Hepatocyte (in vitro differentiated cells): ENCODE data around the gene CIAO2B. TPM values are rescaled to one million over a fixed set of nuclear protein-coding genes. Genes with fewer than 3 reads are reported as not detected.
"Not testable (repeated sequence)": the region's sequence is repeated elsewhere in the genome, so short reads cannot be mapped to it uniquely, and the experiment has no call there.

Source experiments
- DNase-seq: peaks from one replicate; pipeline ENCODE4 v3.0.0-alpha.2; 2016; ENCODE audit warnings: low spot score
- H2AFZ ChIP-seq: fragments of 200-600 bp; sonication (generic); 2 replicates; pipeline ENCODE4 v1.6.0; 2016; ENCODE audit warnings: antibody characterized with exemption, mild to moderate bottlenecking
- H3K27ac ChIP-seq: fragments of 200-600 bp; sonication (generic); 2 replicates; pipeline ENCODE4 v1.5.1; 2016; ENCODE audit warnings: mild to moderate bottlenecking
- H3K27me3 ChIP-seq: fragments of 200-600 bp; sonication (generic); 2 replicates; pipeline ENCODE4 v1.6.1; 2016
- H3K36me3 ChIP-seq: fragments of 200-600 bp; sonication (generic); replicated peaks from 2 replicates; pipeline ENCODE4 v1.5.1; 2016; ENCODE audit warnings: low read depth; ENCODE audit not compliant: insufficient read depth
- H3K4me1 ChIP-seq: fragments of 200-600 bp; sonication (generic); 2 replicates; pipeline ENCODE4 v1.5.1; 2016; ENCODE audit warnings: mild to moderate bottlenecking, moderate library complexity; ENCODE audit not compliant: insufficient read depth
- H3K4me2 ChIP-seq: fragments of 200-600 bp; sonication (generic); 2 replicates; pipeline ENCODE4 v1.6.0; 2016
- H3K4me3 ChIP-seq: fragments of 200-600 bp; sonication (generic); 2 replicates; pipeline ENCODE4 v1.5.1; 2016; ENCODE audit warnings: mild to moderate bottlenecking
- H3K79me2 ChIP-seq: fragments of 200-600 bp; sonication (generic); 2 replicates; pipeline ENCODE4 v1.6.0; 2017; ENCODE audit warnings: mild to moderate bottlenecking
- H3K9me2 ChIP-seq: fragments of 200-600 bp; sonication (generic); replicated peaks from 2 replicates; pipeline ENCODE4 v1.6.0; 2017; ENCODE audit warnings: mild to moderate bottlenecking; ENCODE audit not compliant: insufficient read depth
- H3K9me3 ChIP-seq: fragments of 200-600 bp; sonication (generic); 2 replicates; pipeline ENCODE4 v1.5.1; 2016; ENCODE audit warnings: low read depth, mild to moderate bottlenecking
- H4K20me1 ChIP-seq: fragments of 200-600 bp; sonication (generic); 2 replicates; pipeline ENCODE4 v1.6.0; 2016; ENCODE audit warnings: mild to moderate bottlenecking; ENCODE audit not compliant: insufficient read depth, poor library complexity, severe bottlenecking
- CTCF ChIP-seq: fragments of 200-600 bp; sonication (generic); IDR thresholded peaks from 2 replicates; pipeline ENCODE4 v1.5.1; 2016; ENCODE audit warnings: antibody characterized with exemption, mild to moderate bottlenecking; ENCODE audit not compliant: poor library complexity
- EZH2 ChIP-seq: fragments of 200-600 bp; sonication (generic); IDR thresholded peaks from 2 replicates; pipeline ENCODE4 v1.6.1; 2016; ENCODE audit warnings: antibody characterized with exemption, mild to moderate bottlenecking, borderline replicate concordance
- EZH2phosphoT487 ChIP-seq: fragments of 200-600 bp; sonication (generic); IDR thresholded peaks from one replicate; pipeline ENCODE4 v1.6.1; 2018; ENCODE audit warnings: antibody characterized with exemption, mild to moderate bottlenecking, low read depth, moderate library complexity; ENCODE audit not compliant: unreplicated experiment, severe bottlenecking
- WGBS: methylation state at CpG from one replicate; pipeline ENCODE4 v1.1.6; 2016; ENCODE audit warnings: low lambda C conversion rate; ENCODE audit errors: missing lambda C conversion rate; 5-methylcytosine and 5-hydroxymethylcytosine counted together
- polyA plus RNA-seq: library from polyadenylated mRNA; unstranded; fragments of >200 nt; fragmentation: Nextera tagmentation; extraction: Ambion mirVana; gene quantifications from 2 replicates; pipeline ENCODE4 v1.2.1, GENCODE V29; 2016
- total RNA-seq: library from RNA; depleted of rRNA; stranded (reverse); fragments of >200 nt; gene quantifications from 2 replicates; pipeline ENCODE4 v1.2.3, GENCODE V29; 2014

Gene CIAO2B
- total and polyA plus RNA-seq, 2 experiments from 2014 or later: 131 to 147 TPM

GRCh38 chr16:66958857-66959703, 24.9 kb upstream of the CIAO2B start:
- 83% methylated on average over 7 of the region's 7 CpGs for WGBS
- Histone ChIP-seq H3K9me3 (no peaks in the 10 kb centered on the region), H3K9me2 (no peaks in the 10 kb centered on the region)

GRCh38 chr16:66956154-66956457, 21.9 kb upstream of the CIAO2B start:
- H3K79me2 ChIP-seq, DNase-seq, H3K9me2 ChIP-seq, H3K4me3 ChIP-seq, H3K27me3 ChIP-seq, H3K36me3 ChIP-seq, H3K9me3 ChIP-seq, H4K20me1 ChIP-seq: not testable (repeated sequence)
- Histone ChIP-seq H3K4me2 (peak overlapping the region; percentile 51), H3K4me1 (peaks cover 38% of the 10 kb centered on the region), H2AFZ (peak overlapping the region; percentile 42), H3K27ac (peak overlapping the region; percentile 86)
- WGBS: 19% methylated on average over 1 of the region's 1 CpG

More at GRCh38 chr16:66958857-66959703, 24.9 kb upstream of the CIAO2B start:
- Histone ChIP-seq H3K4me2 (no peak overlapping the region), H4K20me1 (no peaks in the 10 kb centered on the region), H3K27ac (no peak overlapping the region), H3K4me1 (peaks cover 27% of the 10 kb centered on the region), H3K79me2 (no peaks in the 10 kb centered on the region), H3K27me3 (no peaks in the 10 kb centered on the region), H3K36me3 (no peaks in the 10 kb centered on the region), H3K4me3 (no peak overlapping the region), H2AFZ (no peak overlapping the region)
- DNase-seq: no peak
- TF ChIP-seq CTCF (no peak), EZH2 (no peak)

- WGBS: 52% methylated on average over 17 of the region's 17 CpGs
- not testable (repeated sequence) for DNase-seq, H3K9me2 ChIP-seq, H3K79me2 ChIP-seq, H3K27me3 ChIP-seq, H4K20me1 ChIP-seq, H3K4me3 ChIP-seq, H3K9me3 ChIP-seq, H3K36me3 ChIP-seq
- Histone ChIP-seq H3K4me1 (peaks cover 38% of the 10 kb centered on the region), H2AFZ (peak overlapping the region; percentile 42), H3K27ac (peak overlapping the region; percentile 86), H3K4me2 (peak overlapping the region; percentile 51)
These were observed 21.4 kb upstream of the CIAO2B start for GRCh38 chr16:66955363-66956153.

DNA sequence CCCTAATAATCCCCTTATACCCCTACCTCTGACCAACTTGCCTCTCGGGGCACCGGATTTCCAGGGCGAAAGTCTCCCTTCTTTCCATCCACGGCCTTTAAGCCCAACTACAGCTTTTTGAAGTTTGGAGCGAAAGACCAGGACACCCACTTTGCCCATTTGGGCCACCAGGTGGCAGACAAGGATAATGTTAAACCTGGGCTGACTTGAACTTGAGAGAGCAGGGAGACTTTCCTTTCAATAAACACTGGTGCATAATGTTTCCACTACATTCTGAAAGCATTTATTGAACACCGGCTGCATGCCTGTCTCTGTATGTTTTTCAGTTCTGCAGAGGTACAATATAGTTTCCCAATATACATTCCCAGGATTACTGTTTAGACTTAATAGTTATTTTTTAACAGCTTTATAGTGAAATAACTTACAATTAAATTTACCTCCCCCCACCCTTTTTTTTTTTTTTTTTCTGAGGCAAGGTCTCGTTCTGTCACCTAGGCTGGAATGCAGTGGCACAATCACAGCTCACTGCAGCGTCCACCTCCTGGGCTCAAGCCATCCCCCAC, 20.0 kb upstream of the CIAO2B start:
- Histone ChIP-seq H3K4me2 (peak overlapping the region; percentile 49), H2AFZ (no peak overlapping the region), H3K27me3 (peaks cover 6% of the 10 kb centered on the region), H3K4me3 (no peak overlapping the region), H3K27ac (peak overlapping the region; percentile 95), H4K20me1 (no peaks in the 10 kb centered on the region), H3K9me3 (no peaks in the 10 kb centered on the region), H3K4me1 (peaks cover 38% of the 10 kb centered on the region), H3K9me2 (no peaks in the 10 kb centered on the region), H3K36me3 (no peaks in the 10 kb centered on the region), H3K79me2 (no peaks in the 10 kb centered on the region)
- WGBS: 28% methylated on average over 8 of the region's 8 CpGs
- DNase-seq: peak; percentile 86
- TF ChIP-seq EZH2 (no peak), CTCF (peak; percentile 90), EZH2phosphoT487 (no peak)
